Thyroid gland (tissue), 4 donors: Measurements from ENCODE around the gene EXOG. TPM values are rescaled to one million over a fixed set of nuclear protein-coding genes. Genes with fewer than 3 reads are reported as not detected.

ENCODE experiments used
- DNase-seq, 2 donors: peaks; one replicate each; pipeline ENCODE4 v3.0.0-alpha.2; 2019
- H3K27ac ChIP-seq, 3 donors: fragments of 200-600 bp; sonication (generic); 1 replicate in 2 of 3; 2 replicates in 1 of 3; pipeline ENCODE4 v1.5.1; 2016 to 2019; ENCODE audit warnings: mild to moderate bottlenecking in 1 of 3, moderate library complexity in 1 of 3
- H3K27me3 ChIP-seq: fragments of 200-600 bp; sonication (generic); one replicate; pipeline ENCODE4 v1.5.1; 2019
- H3K36me3 ChIP-seq, 2 donors: fragments of 200-600 bp; sonication (generic); one replicate each; pipeline ENCODE4 v1.5.1; 2016 to 2019
- H3K4me1 ChIP-seq, 2 donors: fragments of 200-600 bp; sonication (generic); one replicate each; pipeline ENCODE4 v1.5.1; 2017 to 2019
- H3K4me3 ChIP-seq, 3 donors: fragments of 200-600 bp; sonication (generic); replicated peaks in 1 of 3; 1 replicate in 2 of 3; 2 replicates in 1 of 3; pipeline ENCODE4 v1.5.1; 2016; ENCODE audit warnings: mild to moderate bottlenecking in 1 of 3
- H3K9me3 ChIP-seq: fragments of 200-600 bp; sonication (generic); one replicate; pipeline ENCODE4 v1.5.1; 2017
- POLR2A ChIP-seq, 2 donors: fragments of 450-650 bp; IDR thresholded peaks; one replicate each; pipeline ENCODE4 v1.6.1; 2017; ENCODE audit warnings: antibody characterized with exemption in 2 of 2, mild to moderate bottlenecking in 2 of 2, moderate library complexity in 1 of 2
- WGBS, 2 donors: methylation state at CpG; one replicate each; pipeline ENCODE4 v1.1.5; 2017; 5-methylcytosine and 5-hydroxymethylcytosine counted together
- intact Hi-C: fragments of 100-400 bp; cut with DNase I; formaldehyde crosslinking; loops from one replicate; pipeline ENCODE4 v1.15.1; 2023
- total RNA-seq, 4 donors: library from RNA; depleted of rRNA; stranded (reverse); fragments of >200 nt; gene quantifications; one replicate each; pipeline ENCODE4 v1.2.3, GENCODE V29; 2016
- TF ChIP-seq, protein P1 (sequence below), 6 experiments: fragments of 200-600 bp in 3 of 6; fragments of 450-650 bp in 3 of 6; sonication (generic) in 3 of 6; IDR thresholded peaks; one replicate each; pipeline ENCODE4 v1.5.1; 2016 to 2019; ENCODE audit warnings: antibody characterized with exemption in 6 of 6, mild to moderate bottlenecking in 2 of 6, inconsistent platforms in 1 of 6, moderate library complexity in 1 of 6

EXOG gene, protein sequence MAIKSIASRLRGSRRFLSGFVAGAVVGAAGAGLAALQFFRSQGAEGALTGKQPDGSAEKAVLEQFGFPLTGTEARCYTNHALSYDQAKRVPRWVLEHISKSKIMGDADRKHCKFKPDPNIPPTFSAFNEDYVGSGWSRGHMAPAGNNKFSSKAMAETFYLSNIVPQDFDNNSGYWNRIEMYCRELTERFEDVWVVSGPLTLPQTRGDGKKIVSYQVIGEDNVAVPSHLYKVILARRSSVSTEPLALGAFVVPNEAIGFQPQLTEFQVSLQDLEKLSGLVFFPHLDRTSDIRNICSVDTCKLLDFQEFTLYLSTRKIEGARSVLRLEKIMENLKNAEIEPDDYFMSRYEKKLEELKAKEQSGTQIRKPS
- total RNA-seq, result 10 to 100 TPM in 3 of 4 donors, 1 to 10 TPM in 1; 7.6 to 17.6 (median 14.1) TPM

DNA sequence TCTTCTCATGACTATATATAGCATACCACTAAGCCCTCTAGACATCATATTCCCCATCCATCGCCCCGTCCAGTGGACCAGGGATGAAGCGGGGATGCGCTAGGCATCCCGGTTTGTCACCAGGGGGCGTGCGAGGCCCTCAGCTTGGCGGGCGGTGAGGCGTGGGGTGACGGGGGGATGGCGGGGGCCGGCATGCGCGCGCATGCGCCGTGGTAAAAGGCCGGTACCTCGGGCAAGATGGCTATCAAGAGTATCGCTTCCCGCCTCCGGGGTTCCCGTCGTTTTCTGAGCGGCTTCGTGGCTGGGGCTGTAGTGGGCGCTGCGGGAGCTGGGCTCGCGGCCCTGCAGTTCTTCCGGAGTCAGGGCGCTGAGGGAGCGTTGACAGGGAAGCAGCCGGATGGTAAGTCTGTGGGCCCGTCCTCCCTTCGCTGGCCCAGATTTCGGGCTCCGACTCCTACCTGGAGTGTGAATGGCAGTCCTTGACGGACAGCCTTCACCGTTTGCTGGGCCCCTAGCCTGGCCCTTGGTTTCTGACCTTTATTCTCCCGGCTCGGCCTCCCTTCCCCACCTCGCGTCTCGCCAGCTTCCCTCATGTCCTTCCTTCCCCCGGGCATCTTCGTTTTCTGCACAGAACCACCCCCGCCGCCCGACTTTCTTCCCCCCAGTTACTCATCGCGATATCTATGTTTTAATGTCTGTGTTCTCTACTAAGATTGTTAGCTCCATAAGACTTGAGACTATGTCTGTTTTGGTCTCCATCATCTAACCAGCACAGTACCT, at the start of gene EXOG:
Gene EXOG (plus strand): TSS at position 210 of the 780 bp plus-strand sequence. CDS start 28 bp downstream, at position 238.
- DNase-seq, result peak; percentile 90 to 95
- Histone ChIP-seq H3K27me3 (no peaks in the 10 kb centered on the region), H3K4me1 (peaks cover 0 to 4% of the 10 kb centered on the region in 2 donors), H3K27ac (peak within 1 kb of the TSS in 2 of 3 donors; percentile 57 to 73), H3K9me3 (no peaks in the 10 kb centered on the region), H3K36me3 (no peaks in the 10 kb centered on the region), H3K4me3 (peak within 1 kb of the TSS; percentile 46 to 73 (median 51))
- peak in 1 of 2 donors; percentile 46 for TF ChIP-seq POLR2A (IDR thresholded peaks at IDR 0.05)
- TF ChIP-seq, protein P1, sequence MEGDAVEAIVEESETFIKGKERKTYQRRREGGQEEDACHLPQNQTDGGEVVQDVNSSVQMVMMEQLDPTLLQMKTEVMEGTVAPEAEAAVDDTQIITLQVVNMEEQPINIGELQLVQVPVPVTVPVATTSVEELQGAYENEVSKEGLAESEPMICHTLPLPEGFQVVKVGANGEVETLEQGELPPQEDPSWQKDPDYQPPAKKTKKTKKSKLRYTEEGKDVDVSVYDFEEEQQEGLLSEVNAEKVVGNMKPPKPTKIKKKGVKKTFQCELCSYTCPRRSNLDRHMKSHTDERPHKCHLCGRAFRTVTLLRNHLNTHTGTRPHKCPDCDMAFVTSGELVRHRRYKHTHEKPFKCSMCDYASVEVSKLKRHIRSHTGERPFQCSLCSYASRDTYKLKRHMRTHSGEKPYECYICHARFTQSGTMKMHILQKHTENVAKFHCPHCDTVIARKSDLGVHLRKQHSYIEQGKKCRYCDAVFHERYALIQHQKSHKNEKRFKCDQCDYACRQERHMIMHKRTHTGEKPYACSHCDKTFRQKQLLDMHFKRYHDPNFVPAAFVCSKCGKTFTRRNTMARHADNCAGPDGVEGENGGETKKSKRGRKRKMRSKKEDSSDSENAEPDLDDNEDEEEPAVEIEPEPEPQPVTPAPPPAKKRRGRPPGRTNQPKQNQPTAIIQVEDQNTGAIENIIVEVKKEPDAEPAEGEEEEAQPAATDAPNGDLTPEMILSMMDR (IDR thresholded peaks at IDR 0.05), result peak; percentile 54 to 94 (median 76)
- intact Hi-C loops, result no loop called here
- WGBS, 2 donors, result 1% methylated on average over 22 to 28 of the region's 53 CpGs

DNA sequence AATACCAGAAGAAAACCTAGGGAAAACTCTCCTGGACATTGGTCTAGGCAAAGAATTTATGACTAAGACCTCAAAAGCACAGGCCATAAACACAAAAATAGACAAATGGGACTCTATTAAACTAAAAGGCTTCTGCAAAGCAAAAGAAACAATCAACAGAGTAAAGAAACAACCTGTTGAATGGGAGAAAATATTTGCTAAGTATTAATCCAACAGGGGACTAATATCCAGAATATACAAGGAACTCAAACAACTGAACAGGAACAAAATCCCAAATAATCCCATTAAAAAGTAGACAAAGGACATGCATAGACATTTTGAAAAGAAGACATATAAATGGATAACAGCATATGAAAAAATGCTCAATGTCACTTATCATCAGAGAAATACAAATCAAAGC, 49.3 kb upstream of the EXOG start:
- Histone ChIP-seq H3K4me3 (no peak overlapping the region), H3K27ac (no peak overlapping the region), H3K27me3 (no peaks in the 10 kb centered on the region), H3K36me3 (no peaks in the 10 kb centered on the region), H3K9me3 (no peaks in the 10 kb centered on the region), H3K4me1 (no peaks in the 10 kb centered on the region)
- no peak for DNase-seq
- no peak for TF ChIP-seq POLR2A (IDR thresholded peaks at IDR 0.05)
- TF ChIP-seq, protein P1 (IDR thresholded peaks at IDR 0.05), result no peak
- intact Hi-C loops, result no loop called here

DNA sequence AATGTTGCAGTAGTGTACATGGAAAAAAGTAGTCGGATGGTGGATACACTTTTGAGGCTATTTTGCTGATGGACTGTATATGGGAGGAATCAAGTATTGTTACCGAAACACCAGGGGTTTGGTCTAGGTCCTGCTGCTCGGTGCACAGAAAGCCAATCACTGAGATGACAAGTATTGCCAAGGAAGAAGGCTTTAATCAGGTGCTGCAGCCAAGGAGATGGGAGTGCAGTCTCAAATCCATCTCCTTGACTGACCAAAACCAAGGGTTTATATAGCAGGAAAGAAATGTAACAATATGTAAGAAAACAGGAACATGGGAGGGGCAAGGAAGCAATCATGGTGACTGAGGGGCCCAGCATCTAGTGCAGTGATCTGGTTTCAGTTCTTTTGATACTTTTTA, 45.3 kb upstream of the EXOG start:
- WGBS, 2 donors, result 94% methylated on average over 3 of the region's 3 CpGs
- TF ChIP-seq, protein P1 (IDR thresholded peaks at IDR 0.05), result no peak
- TF ChIP-seq POLR2A (IDR thresholded peaks at IDR 0.05), result no peak
- Histone ChIP-seq H3K4me3 (no peak overlapping the region), H3K36me3 (no peaks in the 10 kb centered on the region), H3K27ac (no peak overlapping the region), H3K27me3 (no peaks in the 10 kb centered on the region), H3K4me1 (peaks cover 10 to 16% of the 10 kb centered on the region in 2 donors), H3K9me3 (no peaks in the 10 kb centered on the region)
- DNase-seq, result no peak
- intact Hi-C loops, result no loop called here

DNA sequence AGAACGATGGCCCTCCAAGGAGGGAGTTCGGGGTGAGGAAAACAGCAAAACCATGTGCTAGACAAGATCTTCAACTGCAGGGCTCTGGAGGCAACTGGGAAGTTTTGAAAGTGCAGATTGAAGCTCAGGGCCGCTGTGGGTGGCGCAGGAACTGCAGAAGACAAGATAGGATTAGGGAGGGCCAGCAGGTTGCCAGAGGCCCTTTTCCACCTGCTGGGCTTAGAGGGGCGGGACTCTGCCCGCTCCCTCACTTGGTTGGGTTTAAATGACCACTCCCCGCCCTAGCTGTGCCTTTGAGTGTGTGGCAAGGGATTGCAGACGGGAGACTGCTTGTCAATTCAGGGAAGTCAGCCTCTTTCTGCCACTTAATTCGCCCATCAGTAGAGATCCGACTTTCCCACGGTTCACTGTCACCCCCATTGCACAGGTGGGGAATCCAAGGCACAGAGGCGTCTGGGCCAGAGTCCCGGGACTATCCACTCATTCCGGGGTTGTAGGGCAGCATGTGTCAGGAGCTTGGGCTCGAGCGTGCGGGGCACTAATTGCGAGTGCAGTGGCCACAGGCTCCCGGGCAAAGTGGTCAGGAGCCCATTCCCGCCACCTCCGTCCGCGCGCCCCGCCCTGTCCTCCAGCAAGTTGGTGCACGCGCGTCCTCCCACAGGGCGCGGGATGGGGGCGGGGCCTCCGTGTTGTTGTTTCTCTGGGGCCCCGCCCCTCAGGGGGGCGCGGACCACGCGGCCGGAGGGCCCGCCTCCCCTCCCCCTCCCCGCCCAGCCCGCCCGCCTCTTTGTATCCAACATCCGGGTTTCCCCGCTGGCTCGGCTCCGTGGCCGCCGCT, 42.8 kb upstream of the EXOG start, which contains the start of gene ACVR2B:
Gene ACVR2B (plus strand): TSS at position 816 of the 838 bp plus-strand sequence. CDS start 433 bp downstream, outside the sequence.
- TF ChIP-seq POLR2A (IDR thresholded peaks at IDR 0.05), result no peak
- TF ChIP-seq, protein P1 (IDR thresholded peaks at IDR 0.05), result no peak
- Histone ChIP-seq H3K27me3 (no peaks in the 10 kb centered on the region), H3K4me1 (peaks cover 21 to 27% of the 10 kb centered on the region in 2 donors), H3K4me3 (peak within 1 kb of the TSS; percentile 72 to 78 (median 74)), H3K27ac (peak within 1 kb of the TSS; percentile 39 to 87 (median 44)), H3K9me3 (no peaks in the 10 kb centered on the region), H3K36me3 (no peaks in the 10 kb centered on the region)
- intact Hi-C loops, result no loop called here
- 13 to 30% methylated on average over 6 to 23 of the region's 48 CpGs for WGBS, 2 donors
- DNase-seq, result peak; percentile 91 to 92
